CD4-positive, alpha-beta memory T cell (primary cell): ENCODE results near the gene VAV2. TPM values are rescaled to one million over a fixed set of nuclear protein-coding genes. Genes with fewer than 3 reads are reported as not detected.

Experiments used
- CTCF ChIA-PET: fragments of 350-600 bp; sonication (Branson Sonifier 250); formaldehyde crosslinking; loops from one replicate; lab custom pipeline; 2021; ENCODE audit warnings: inconsistent platforms; ENCODE audit not compliant: partially characterized antibody; lab: Charles Lee
- POLR2A ChIA-PET: fragments of 350-600 bp; sonication (Branson Sonifier 250); formaldehyde crosslinking; loops from one replicate; lab custom pipeline; 2021; ENCODE audit not compliant: partially characterized antibody; lab: Charles Lee
- DNase-seq, 5 donors: peaks; one replicate each; pipeline versions ENCODE4 v3.0.0 to v3.0.0-alpha.2; 2020 to 2022; ENCODE audit warnings: mixed read lengths in 1 of 5
- H3K27ac ChIP-seq: one replicate; pipeline ENCODE4 v1.7.0; 2013; ENCODE audit warnings: low read depth, low read length
- H3K27me3 ChIP-seq: 2 replicates; pipeline ENCODE4 v1.7.0; 2013; ENCODE audit warnings: mild to moderate bottlenecking, low read length, moderate library complexity; ENCODE audit not compliant: insufficient read depth
- H3K36me3 ChIP-seq: 2 replicates; pipeline ENCODE4 v1.7.0; 2013; ENCODE audit warnings: mild to moderate bottlenecking, low read length, moderate library complexity; ENCODE audit not compliant: insufficient read depth
- H3K4me1 ChIP-seq: 2 replicates; pipeline ENCODE4 v1.7.0; 2013; ENCODE audit warnings: mild to moderate bottlenecking, low read length, moderate library complexity; ENCODE audit not compliant: insufficient read depth
- H3K4me3 ChIP-seq, 2 donors: one replicate each; pipeline ENCODE4 v1.7.0; 2013; ENCODE audit warnings: low read length in 2 of 2, mild to moderate bottlenecking in 1 of 2
- H3K9me3 ChIP-seq, 2 donors: one replicate each; pipeline ENCODE4 v1.7.0; 2013; ENCODE audit warnings: low read length in 2 of 2, control low read depth in 1 of 2; ENCODE audit not compliant: control insufficient read depth in 1 of 2
- H3K27ac Mint-ChIP-seq, 7 donors: one replicate each; pipeline ENCODE4 v1.8.0; 2020 to 2021; ENCODE audit warnings: mixed read lengths in 7 of 7, mild to moderate bottlenecking in 6 of 7, inconsistent platforms in 3 of 7, moderate library complexity in 3 of 7
- H3K27me3 Mint-ChIP-seq, 2 donors: one replicate each; pipeline ENCODE4 v1.8.0; 2020 to 2021; ENCODE audit warnings: mixed read lengths in 2 of 2
- H3K36me3 Mint-ChIP-seq, 2 donors: one replicate each; pipeline ENCODE4 v1.8.0; 2020 to 2021; ENCODE audit warnings: mixed read lengths in 2 of 2, inconsistent platforms in 1 of 2, mild to moderate bottlenecking in 1 of 2
- H3K4me1 Mint-ChIP-seq, 4 donors: one replicate each; pipeline ENCODE4 v1.8.0; 2020 to 2021; ENCODE audit warnings: mixed read lengths in 4 of 4, mild to moderate bottlenecking in 1 of 4
- H3K4me3 Mint-ChIP-seq, 8 donors: one replicate each; pipeline ENCODE4 v1.8.0; 2020 to 2021; ENCODE audit warnings: mixed read lengths in 8 of 8, mild to moderate bottlenecking in 7 of 8, moderate library complexity in 6 of 8, inconsistent platforms in 3 of 8
- H3K9me3 Mint-ChIP-seq, 8 donors: one replicate each; pipeline ENCODE4 v1.8.0; 2020 to 2021; ENCODE audit warnings: mixed read lengths in 8 of 8, mild to moderate bottlenecking in 5 of 8, inconsistent platforms in 3 of 8, moderate library complexity in 1 of 8
- intact Hi-C: fragments of 100-400 bp; cut with micrococcal nuclease; formaldehyde crosslinking; loops from one replicate; pipeline ENCODE4 v1.15.1; 2023
- polyA plus RNA-seq, 2 donors: library from polyadenylated mRNA; unstranded; fragments of 300-500 nt; fragmentation: Illumina TruSeq; gene quantifications; one replicate each; pipeline ENCODE4 v1.2.3, GENCODE V29; 2021
- total RNA-seq, 2 experiments: library from RNA; stranded (reverse); gene quantifications; one replicate each; pipeline ENCODE4 v1.2.3, GENCODE V29; 2021

VAV2 gene
- total and polyA plus RNA-seq, 4 experiments from 2014 or later, result 0.26 to 3.0 (median 1.0) TPM

- Mint-ChIP-seq H3K27ac (no peak overlapping the region), H3K4me3 (no peak overlapping the region)
Observed at GRCh38 chr9:133844881-133845410, 147.2 kb downstream of the VAV2 start.

GRCh38 chr9:133844398-133844784 lies 147.7 kb downstream of the VAV2 start:
- Histone ChIP-seq H3K27ac (no peak overlapping the region), H3K9me3 (no peaks in the 10 kb centered on the region), H3K4me3 (no peak overlapping the region), H3K27me3 (no peaks in the 10 kb centered on the region), H3K36me3 (no peaks in the 10 kb centered on the region), H3K4me1 (no peaks in the 10 kb centered on the region)
- Mint-ChIP-seq H3K27me3 (no peaks in the 10 kb centered on the region), H3K9me3 (no peaks in the 10 kb centered on the region), H3K27ac (no peak overlapping the region), H3K4me1 (no peaks in the 10 kb centered on the region), H3K36me3 (no peaks in the 10 kb centered on the region), H3K4me3 (no peak overlapping the region)
- no peak for DNase-seq
- CTCF ChIA-PET, result no interaction called here
- intact Hi-C loops, result no loop called here
- POLR2A ChIA-PET, result no interaction called here

More at GRCh38 chr9:133844881-133845410, 147.2 kb downstream of the VAV2 start:
- intact Hi-C loops, result no loop called here
- H3K36me3 Mint-ChIP-seq, result no peaks in the 10 kb centered on the region
- H3K36me3 ChIP-seq, result no peaks in the 10 kb centered on the region
- H3K27me3 ChIP-seq, result no peaks in the 10 kb centered on the region
- H3K4me1 Mint-ChIP-seq, result no peaks in the 10 kb centered on the region
- ChIA-PET POLR2A (no interaction called here), CTCF (no interaction called here)
- no peak overlapping the region for H3K27ac ChIP-seq
- no peaks in the 10 kb centered on the region for H3K9me3 ChIP-seq
- H3K27me3 Mint-ChIP-seq, result no peaks in the 10 kb centered on the region
- H3K4me1 ChIP-seq, result no peaks in the 10 kb centered on the region
- H3K9me3 Mint-ChIP-seq, result no peaks in the 10 kb centered on the region
- DNase-seq, result no peak
- no peak overlapping the region for H3K4me3 ChIP-seq

- Mint-ChIP-seq H3K4me3 (no peak overlapping the region), H3K4me1 (no peaks in the 10 kb centered on the region), H3K9me3 (no peaks in the 10 kb centered on the region), H3K36me3 (no peaks in the 10 kb centered on the region), H3K27me3 (no peaks in the 10 kb centered on the region), H3K27ac (no peak overlapping the region)
- Histone ChIP-seq H3K4me3 (no peak overlapping the region), H3K4me1 (no peaks in the 10 kb centered on the region), H3K27ac (no peak overlapping the region), H3K36me3 (no peaks in the 10 kb centered on the region), H3K9me3 (no peaks in the 10 kb centered on the region), H3K27me3 (no peaks in the 10 kb centered on the region)
- DNase-seq, result no peak
- CTCF ChIA-PET, result no interaction called here
- intact Hi-C loops, result no loop called here
- POLR2A ChIA-PET, result no interaction called here
Observed at GRCh38 chr9:133843751-133844397, 148.2 kb downstream of the VAV2 start.

GRCh38 chr9:133843250-133843649 lies 148.9 kb downstream of the VAV2 start:
- Mint-ChIP-seq H3K4me3 (no peak overlapping the region), H3K4me1 (no peaks in the 10 kb centered on the region), H3K9me3 (no peaks in the 10 kb centered on the region), H3K36me3 (no peaks in the 10 kb centered on the region), H3K27ac (no peak overlapping the region), H3K27me3 (no peaks in the 10 kb centered on the region)
- ChIA-PET CTCF (no interaction called here), POLR2A (no interaction called here)
- H3K27me3 ChIP-seq, result no peaks in the 10 kb centered on the region
- no peak for DNase-seq
- no peaks in the 10 kb centered on the region for H3K36me3 ChIP-seq
- no peaks in the 10 kb centered on the region for H3K9me3 ChIP-seq
- H3K4me3 ChIP-seq, result no peak overlapping the region
- intact Hi-C loops, result no loop called here
- no peak overlapping the region for H3K27ac ChIP-seq
- H3K4me1 ChIP-seq, result no peaks in the 10 kb centered on the region

- Histone ChIP-seq H3K27ac (no peak overlapping the region), H3K36me3 (no peaks in the 10 kb centered on the region), H3K27me3 (no peaks in the 10 kb centered on the region), H3K9me3 (no peaks in the 10 kb centered on the region), H3K4me3 (no peak overlapping the region), H3K4me1 (no peaks in the 10 kb centered on the region)
- Mint-ChIP-seq H3K36me3 (no peaks in the 10 kb centered on the region), H3K27ac (no peak overlapping the region), H3K4me3 (no peak overlapping the region), H3K9me3 (no peaks in the 10 kb centered on the region), H3K4me1 (no peaks in the 10 kb centered on the region), H3K27me3 (no peaks in the 10 kb centered on the region)
- POLR2A ChIA-PET, result no interaction called here
- no peak for DNase-seq
- CTCF ChIA-PET, result no interaction called here
- intact Hi-C loops, result no loop called here
Observed at GRCh38 chr9:133842721-133843227, 149.3 kb downstream of the VAV2 start.

- ChIA-PET POLR2A (no interaction called here), CTCF (no interaction called here)
- Mint-ChIP-seq H3K4me3 (no peak overlapping the region), H3K4me1 (no peaks in the 10 kb centered on the region), H3K9me3 (peaks cover 0 to 2% (median 0%) of the 10 kb centered on the region in 8 donors), H3K27ac (no peak overlapping the region), H3K36me3 (no peaks in the 10 kb centered on the region), H3K27me3 (no peaks in the 10 kb centered on the region)
- intact Hi-C loops, result no loop called here
- no peak for DNase-seq
- Histone ChIP-seq H3K36me3 (no peaks in the 10 kb centered on the region), H3K9me3 (no peaks in the 10 kb centered on the region), H3K4me3 (no peak overlapping the region), H3K4me1 (no peaks in the 10 kb centered on the region), H3K27me3 (no peaks in the 10 kb centered on the region), H3K27ac (no peak overlapping the region)
Observed at GRCh38 chr9:133842174-133842573, 149.9 kb downstream of the VAV2 start.

GRCh38 chr9:133841167-133841812 lies 150.8 kb downstream of the VAV2 start:
- H3K9me3 Mint-ChIP-seq, result peaks cover 0 to 2% (median 0%) of the 10 kb centered on the region in 8 donors
- no peaks in the 10 kb centered on the region for H3K27me3 Mint-ChIP-seq
- H3K4me1 Mint-ChIP-seq, result no peaks in the 10 kb centered on the region
- DNase-seq, result no peak
- Histone ChIP-seq H3K9me3 (no peaks in the 10 kb centered on the region), H3K4me3 (no peak overlapping the region), H3K27ac (no peak overlapping the region), H3K36me3 (no peaks in the 10 kb centered on the region), H3K27me3 (no peaks in the 10 kb centered on the region), H3K4me1 (no peaks in the 10 kb centered on the region)
- CTCF ChIA-PET, result no interaction called here
- no peak overlapping the region for H3K27ac Mint-ChIP-seq
- H3K4me3 Mint-ChIP-seq, result no peak overlapping the region
- POLR2A ChIA-PET, result no interaction called here
- intact Hi-C loops, result no loop called here
- no peaks in the 10 kb centered on the region for H3K36me3 Mint-ChIP-seq
